ENCODE measurements around the gene FAM131B.

- TF ChIP-seq CTCF (IDR thresholded peaks at IDR 0.05; ENCODE audit: low read length) (no peak), EZH2 (optimal IDR thresholded peaks at IDR 0.05; ENCODE audit: low read depth, low read length) (no peak)
Observed at GRCh38 chr7:143388491-143389101, 26.1 kb upstream of the FAM131B start.

Data from MM.1S (cell line).